Bronchial epithelial cell (primary cell): ENCODE results near the gene AKAP8. TPM values are rescaled to one million over a fixed set of nuclear protein-coding genes. Genes with fewer than 3 reads are reported as not detected.
A peak's percentile ranks its signal among the peaks of the same experiment; 100 is the strongest.

Experiments
- DNase-seq: peaks from one replicate; pipeline ENCODE4 v3.0.0-alpha.2; 2010; ENCODE audit warnings: low read depth
- FAIRE-seq: peaks from 2 replicates; lab custom pipeline; 2011; peaks lifted over from hg19 to GRCh38; lab: Jason Lieb, UNC
- H3K27me3 ChIP-seq: 2 replicates; pipeline ENCODE4 v1.5.1; 2011; ENCODE audit warnings: low read length; ENCODE audit not compliant: control insufficient read depth, insufficient read depth
- H3K36me3 ChIP-seq: 2 replicates; pipeline ENCODE4 v1.5.1; 2011; ENCODE audit warnings: low read length; ENCODE audit not compliant: control insufficient read depth, insufficient read depth
- H3K4me3 ChIP-seq: 2 replicates; pipeline ENCODE4 v1.5.1; 2011; ENCODE audit warnings: mild to moderate bottlenecking, low read depth, low read length, control low read depth
- total RNA-seq: library from RNA; depleted of rRNA; stranded (reverse); fragments of >200 nt; gene quantifications from 2 replicates; pipeline ENCODE4 v1.2.1, GENCODE V29; 2014
- TF ChIP-seq, protein P1 (sequence below): IDR thresholded peaks from 2 replicates; pipeline ENCODE4 v1.5.1; 2011; ENCODE audit warnings: mild to moderate bottlenecking, moderate library complexity, low read length, control low read depth, inconsistent platforms; ENCODE audit not compliant: insufficient read depth, severe bottlenecking

AKAP8 gene
- total RNA-seq, 1 donor from 2014 or later = 16.8 TPM

DNA sequence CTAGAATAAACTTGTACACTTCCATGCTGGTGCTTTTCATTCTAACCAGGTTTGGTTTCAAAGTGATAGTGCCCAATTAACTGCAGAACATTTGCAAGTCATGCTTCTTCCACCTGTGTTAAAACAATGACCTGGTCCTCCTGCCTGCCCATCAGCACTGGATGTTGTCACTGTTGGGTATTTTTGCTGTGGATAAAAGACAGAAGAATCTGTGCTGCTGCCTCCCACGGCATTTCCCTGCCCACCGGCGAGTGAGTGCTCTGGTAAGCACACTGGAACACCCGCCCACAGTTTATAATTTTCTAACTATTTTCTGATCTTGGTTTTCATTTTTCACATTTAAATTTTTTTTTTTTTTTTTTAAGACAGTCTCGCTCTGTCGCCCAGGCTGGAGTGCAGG is 2.3 kb upstream of the AKAP8 start:
- DNase-seq (no peak), FAIRE-seq (no peak)
- H3K27me3 ChIP-seq = no peaks in the 10 kb centered on the region
- H3K36me3 ChIP-seq = peaks cover 2% of the 10 kb centered on the region
- TF ChIP-seq, protein P1, sequence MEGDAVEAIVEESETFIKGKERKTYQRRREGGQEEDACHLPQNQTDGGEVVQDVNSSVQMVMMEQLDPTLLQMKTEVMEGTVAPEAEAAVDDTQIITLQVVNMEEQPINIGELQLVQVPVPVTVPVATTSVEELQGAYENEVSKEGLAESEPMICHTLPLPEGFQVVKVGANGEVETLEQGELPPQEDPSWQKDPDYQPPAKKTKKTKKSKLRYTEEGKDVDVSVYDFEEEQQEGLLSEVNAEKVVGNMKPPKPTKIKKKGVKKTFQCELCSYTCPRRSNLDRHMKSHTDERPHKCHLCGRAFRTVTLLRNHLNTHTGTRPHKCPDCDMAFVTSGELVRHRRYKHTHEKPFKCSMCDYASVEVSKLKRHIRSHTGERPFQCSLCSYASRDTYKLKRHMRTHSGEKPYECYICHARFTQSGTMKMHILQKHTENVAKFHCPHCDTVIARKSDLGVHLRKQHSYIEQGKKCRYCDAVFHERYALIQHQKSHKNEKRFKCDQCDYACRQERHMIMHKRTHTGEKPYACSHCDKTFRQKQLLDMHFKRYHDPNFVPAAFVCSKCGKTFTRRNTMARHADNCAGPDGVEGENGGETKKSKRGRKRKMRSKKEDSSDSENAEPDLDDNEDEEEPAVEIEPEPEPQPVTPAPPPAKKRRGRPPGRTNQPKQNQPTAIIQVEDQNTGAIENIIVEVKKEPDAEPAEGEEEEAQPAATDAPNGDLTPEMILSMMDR = no peak
- H3K4me3 ChIP-seq = no peak overlapping the region

DNA sequence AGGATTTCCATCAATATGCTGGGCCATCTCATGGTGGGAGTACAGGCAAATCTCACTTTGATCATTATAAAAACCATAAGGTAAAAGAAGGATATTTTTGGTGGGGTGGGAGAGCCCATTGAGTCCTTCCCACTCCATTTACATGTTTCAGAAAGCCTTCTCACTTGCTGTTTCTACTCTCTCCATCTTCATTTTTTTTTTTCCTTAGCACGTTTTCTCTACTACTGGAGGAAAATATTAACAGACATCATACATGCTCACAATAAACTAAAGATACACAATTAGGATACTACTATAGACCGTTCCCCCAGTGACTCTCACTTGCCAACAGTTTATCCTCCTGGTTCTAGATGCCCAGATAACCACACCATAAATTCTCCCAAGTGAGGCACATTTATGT is 1.8 kb upstream of the AKAP8 start:
- H3K4me3 ChIP-seq = no peak overlapping the region
- FAIRE-seq (no peak), DNase-seq (no peak)
- TF ChIP-seq, protein P1 = no peak
- no peaks in the 10 kb centered on the region for H3K27me3 ChIP-seq
- peaks cover 1% of the 10 kb centered on the region for H3K36me3 ChIP-seq

DNA sequence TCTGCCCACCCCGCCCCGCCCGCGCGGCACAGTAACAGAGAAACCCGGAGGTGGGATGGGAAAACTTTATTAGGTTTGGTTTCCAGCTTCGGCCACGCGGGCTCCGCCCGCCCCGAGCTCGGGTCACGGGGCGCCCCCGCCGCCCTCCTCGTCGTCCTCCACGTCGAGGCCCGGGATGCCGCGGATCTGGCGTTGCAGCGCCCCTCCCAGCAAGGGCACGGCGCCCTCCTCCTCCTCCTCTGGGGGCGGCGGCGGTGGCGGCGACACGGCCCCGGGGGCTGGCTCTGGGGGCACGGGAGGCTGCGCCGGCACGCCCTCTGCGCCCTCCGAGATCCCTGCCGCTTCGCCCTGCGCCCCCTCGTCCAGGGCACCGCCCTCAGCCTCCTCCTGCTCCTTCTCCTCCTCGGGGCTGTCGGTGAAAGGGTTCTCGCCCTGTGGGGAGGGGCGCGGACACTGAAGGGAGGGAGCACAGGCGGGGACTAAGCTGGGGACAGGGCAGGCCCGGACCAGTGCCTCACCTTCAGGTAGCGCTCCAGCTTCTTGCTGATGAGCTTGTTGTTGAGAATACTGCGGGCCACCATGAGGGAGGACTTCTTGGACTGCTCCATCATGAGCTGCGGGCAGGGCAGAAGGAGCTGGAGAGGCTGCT is 536 bp upstream of the AKAP8 start:
- H3K36me3 ChIP-seq = no peaks in the 10 kb centered on the region
- TF ChIP-seq, protein P1 = no peak
- H3K27me3 ChIP-seq = no peaks in the 10 kb centered on the region
- peak overlapping the region; percentile 98 for H3K4me3 ChIP-seq
- peak; percentile 57 for DNase-seq
- no peak for FAIRE-seq

DNA sequence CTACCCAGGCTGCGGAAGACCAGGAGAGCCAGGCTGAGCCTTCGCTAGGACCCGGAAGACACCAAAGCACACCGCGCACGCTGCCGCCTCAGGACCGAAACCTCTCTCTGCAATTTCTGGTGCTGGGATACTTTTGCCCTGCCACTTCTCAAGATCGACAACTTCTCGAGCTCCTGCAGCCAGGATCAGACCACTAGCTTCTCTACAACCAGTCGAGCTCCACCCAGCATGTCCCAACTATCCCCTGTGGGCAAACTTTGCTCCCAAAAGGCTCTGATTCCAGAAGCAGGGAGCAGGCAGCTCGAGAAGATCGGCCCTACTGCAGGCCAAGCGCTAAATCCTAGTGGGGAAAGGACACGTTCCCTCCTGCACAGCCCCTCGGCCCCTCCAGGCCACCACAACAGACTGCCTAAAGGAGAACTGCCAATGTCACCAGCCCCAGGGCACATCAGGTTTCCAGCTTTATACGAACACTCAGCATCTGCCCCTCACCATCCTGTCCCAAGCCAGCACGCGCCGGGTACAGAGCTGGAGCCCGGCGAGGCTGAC is 979 bp downstream of the AKAP8 start:
- Histone ChIP-seq H3K4me3 (peak overlapping the region; percentile 98), H3K36me3 (no peaks in the 10 kb centered on the region), H3K27me3 (no peaks in the 10 kb centered on the region)
- TF ChIP-seq, protein P1 = no peak
- DNase-seq = peak; percentile 37
- FAIRE-seq = no peak

DNA sequence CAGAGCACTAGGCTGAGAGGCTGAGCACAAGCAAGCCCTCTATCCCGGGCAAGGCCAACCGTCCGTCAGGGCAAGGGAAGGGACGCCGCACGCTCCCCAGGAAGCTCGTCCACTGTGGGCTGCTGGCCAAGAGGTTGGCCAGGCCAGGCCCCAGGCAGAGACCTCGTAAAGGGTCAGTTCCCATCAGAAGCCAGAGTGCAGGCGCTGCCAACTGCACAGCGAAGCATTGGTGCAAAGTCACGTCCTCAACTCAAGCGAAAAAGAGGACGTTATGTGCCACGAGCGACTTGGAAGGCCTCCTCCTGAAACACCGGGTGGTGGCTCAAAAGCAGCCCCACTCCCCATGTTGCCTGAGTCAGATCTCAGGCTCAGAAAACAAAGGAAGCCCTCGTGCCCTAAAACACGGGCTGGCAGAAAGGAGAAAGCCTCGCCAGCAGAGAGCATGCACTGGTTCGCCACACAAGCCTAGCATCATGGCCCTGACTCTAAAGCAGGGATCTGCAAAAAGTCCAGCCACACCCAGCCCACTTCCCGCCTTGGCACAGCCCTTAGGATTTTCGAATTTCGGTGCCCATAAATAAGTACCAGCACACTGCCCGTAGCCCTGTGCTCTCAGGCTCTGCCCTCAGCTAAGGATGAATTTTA is 4.7 kb downstream of the AKAP8 start:
- Histone ChIP-seq H3K27me3 (no peaks in the 10 kb centered on the region), H3K4me3 (no peak overlapping the region), H3K36me3 (peaks cover 19% of the 10 kb centered on the region)
- TF ChIP-seq, protein P1 = no peak
- FAIRE-seq (no peak), DNase-seq (no peak)
